Aorta (tissue), 5 donors: ENCODE data around the gene GOLT1B. TPM values are rescaled to one million over a fixed set of nuclear protein-coding genes. Genes with fewer than 3 reads are reported as not detected.

Source experiments
- ATAC-seq: fragments of 200-7000 bp; cut with Tn5 transposase; one replicate; pipeline ENCODE4 v1.9.1; 2022; ENCODE audit warnings: moderate library complexity; ENCODE audit not compliant: low FRiP score
- DNase-seq, 2 donors: peaks; one replicate each; pipeline ENCODE4 v3.0.0-alpha.2; 2020
- H3K27ac ChIP-seq, 2 donors: one replicate each; pipeline ENCODE4 v1.5.1; 2013; ENCODE audit warnings: low read length in 2 of 2, mild to moderate bottlenecking in 2 of 2, moderate library complexity in 2 of 2, control low read depth in 1 of 2, inconsistent platforms in 1 of 2, low read depth in 1 of 2
- H3K27me3 ChIP-seq, 2 donors: one replicate each; pipeline ENCODE4 v1.6.1; 2013; ENCODE audit warnings: control low read depth in 1 of 2, low read length in 1 of 2, mild to moderate bottlenecking in 1 of 2, moderate library complexity in 1 of 2; ENCODE audit not compliant: insufficient read depth in 2 of 2, control insufficient read depth in 1 of 2
- H3K36me3 ChIP-seq, 2 donors: one replicate each; pipeline ENCODE4 v1.6.1; 2013; ENCODE audit warnings: control low read depth in 1 of 2, low read length in 1 of 2, mild to moderate bottlenecking in 1 of 2; ENCODE audit not compliant: insufficient read depth in 2 of 2, control insufficient read depth in 1 of 2
- H3K4me1 ChIP-seq, 2 donors: one replicate each; pipeline ENCODE4 v1.6.1; 2013; ENCODE audit warnings: low read length in 2 of 2, control low read depth in 1 of 2, mild to moderate bottlenecking in 1 of 2, moderate library complexity in 1 of 2; ENCODE audit not compliant: insufficient read depth in 2 of 2, control insufficient read depth in 1 of 2
- H3K4me3 ChIP-seq, 2 donors: one replicate each; pipeline ENCODE4 v1.5.1; 2013; ENCODE audit warnings: low read length in 2 of 2, control low read depth in 1 of 2, mild to moderate bottlenecking in 1 of 2
- H3K9me3 ChIP-seq: one replicate; pipeline ENCODE4 v1.6.1; 2013; ENCODE audit warnings: mild to moderate bottlenecking, low read length; ENCODE audit not compliant: control insufficient read depth
- WGBS, 2 donors: extraction: QIAGEN DNeasy Blood & Tissue Kit; methylation state at CpG; one replicate each; pipeline ENCODE4 v1.1.7; 2013; 5-methylcytosine and 5-hydroxymethylcytosine counted together
- intact Hi-C, 2 donors: fragments of 100-400 bp; cut with DNase I; formaldehyde crosslinking; loops; one replicate each; pipeline versions ENCODE4 v1.14.2 to v1.15.0; 2022
- polyA plus RNA-seq, 2 donors: library from polyadenylated mRNA; stranded (reverse); fragments of 200-250 nt; gene quantifications; one replicate each; pipeline ENCODE4 v1.2.3, GENCODE V29; 2013
- total RNA-seq, 2 donors: library from RNA; stranded (reverse); fragmentation: NEBNext Ultra II Directional; extraction: Animal tissue kit (Norgen Biotek cat#: 25700); gene quantifications; one replicate each; pipeline ENCODE4 v1.2.1, GENCODE V29; 2021
- donor health status: healthy with polysubstance abuse.
- donor health status: Bipolar disorder and iron deficiency.
- donor health status: DM: no; HTN: no; CAD: no.
- donor health status: DM: no; HTN: no; CAD: no.
- donor health status: DM: yes; HTN: yes; CAD: no.

Gene GOLT1B
- total and polyA plus RNA-seq, 4 donors, result 24.4 to 45.4 (median 35.3) TPM

DNA sequence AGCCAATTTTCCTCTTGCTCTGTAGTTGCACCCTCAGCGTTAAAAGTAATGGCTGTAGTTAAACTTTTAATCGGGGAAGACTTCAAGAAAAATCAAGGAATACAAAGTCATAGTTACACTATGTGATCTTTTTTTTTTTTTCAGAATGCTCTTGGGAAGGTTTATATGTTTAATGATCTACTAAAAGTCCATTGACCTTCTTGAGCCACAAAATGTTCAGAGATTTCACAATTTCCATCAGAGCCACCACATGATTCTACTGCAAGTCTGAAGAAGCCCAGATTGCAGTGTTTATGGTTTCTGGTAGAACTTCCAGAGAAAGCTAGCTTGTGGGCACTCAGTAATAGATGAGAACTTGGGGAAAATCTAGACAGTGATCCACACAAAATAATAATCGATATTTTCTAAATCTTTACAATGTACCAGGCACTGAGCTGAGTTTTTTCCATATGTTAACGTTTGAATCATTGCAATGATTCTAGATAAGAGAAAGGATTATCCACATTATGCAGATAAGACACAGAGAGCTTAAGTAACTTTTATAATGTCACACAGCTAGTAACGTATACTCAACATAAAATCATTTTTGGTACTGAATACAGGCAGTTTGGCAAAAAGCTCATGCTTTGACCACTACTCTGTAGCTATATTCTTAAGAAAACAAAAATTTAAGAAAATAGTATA lies 64.8 kb downstream of the GOLT1B start:
- no peak overlapping the region for H3K27ac ChIP-seq
- DNase-seq, result no peak
- intact Hi-C loops, result no loop called here
- H3K4me3 ChIP-seq, result no peak overlapping the region
- WGBS, 2 donors, result 78 to 81% methylated on average over 5 of the region's 5 CpGs
- no peaks in the 10 kb centered on the region for H3K4me1 ChIP-seq
- H3K36me3 ChIP-seq, result no peaks in the 10 kb centered on the region
- no peaks in the 10 kb centered on the region for H3K27me3 ChIP-seq
- ATAC-seq, result no peak
- H3K9me3 ChIP-seq, result no peaks in the 10 kb centered on the region

- Histone ChIP-seq H3K4me1 (no peaks in the 10 kb centered on the region), H3K9me3 (no peaks in the 10 kb centered on the region), H3K27me3 (no peaks in the 10 kb centered on the region), H3K36me3 (no peaks in the 10 kb centered on the region), H3K27ac (no peak overlapping the region), H3K4me3 (no peak overlapping the region)
- WGBS, 2 donors, result 83 to 88% methylated on average over 3 of the region's 3 CpGs
- DNase-seq (no peak), ATAC-seq (no peak)
- intact Hi-C loops, result no loop called here
Measured at GRCh38 chr12:21566907-21567394, 65.4 kb downstream of the GOLT1B start.

Other genes starting within 250 kb of the GOLT1B start
- gene SLCO1A2, start 166.9 kb upstream of the GOLT1B start, total RNA-seq, result not detected
- not detected for gene SLCO1A2, start 166.9 kb upstream of the GOLT1B start, polyA plus RNA-seq
- not detected for gene IAPP, start 128.9 kb upstream of the GOLT1B start, total RNA-seq
- gene IAPP, start 128.9 kb upstream of the GOLT1B start, polyA plus RNA-seq, result under 1 TPM in 1 of 2 donors, not detected in 1; 0.36 TPM
- gene PYROXD1, start 64.1 kb upstream of the GOLT1B start, total RNA-seq, result 10 to 100 TPM; 15.5 to 21.6 TPM
- 10 to 100 TPM in 1 of 2 donors, 1 to 10 TPM in 1; 8.9 to 14.3 TPM for gene PYROXD1, start 64.1 kb upstream of the GOLT1B start, polyA plus RNA-seq
- gene RECQL, start 154 bp upstream of the GOLT1B start, total RNA-seq, result 10 to 100 TPM; 44.2 to 52.4 TPM
- 10 to 100 TPM; 28.2 to 31.3 TPM for gene RECQL, start 154 bp upstream of the GOLT1B start, polyA plus RNA-seq
- gene SPX, start 24.5 kb downstream of the GOLT1B start, total RNA-seq, result under 1 TPM in 1 of 2 donors, not detected in 1; 0.09 TPM
- under 1 TPM in 1 of 2 donors, not detected in 1; 0.15 TPM for gene SPX, start 24.5 kb downstream of the GOLT1B start, polyA plus RNA-seq
- gene GYS2, start 103.1 kb downstream of the GOLT1B start, total RNA-seq, result under 1 TPM in 1 of 2 donors, not detected in 1; 0.15 TPM
- gene GYS2, start 103.1 kb downstream of the GOLT1B start, polyA plus RNA-seq, result not detected
- gene LDHB, start 156.1 kb downstream of the GOLT1B start, total RNA-seq, result 100 to 1,000 TPM; 251 to 260 TPM
- 100 to 1,000 TPM; 218 to 361 TPM for gene LDHB, start 156.1 kb downstream of the GOLT1B start, polyA plus RNA-seq